Keratinocyte (primary cell): ENCODE data around the gene KLC1. TPM values are rescaled to one million over a fixed set of nuclear protein-coding genes. Genes with fewer than 3 reads are reported as not detected.

Source experiments
- DNase-seq: peaks from one replicate; pipeline ENCODE4 v3.0.0-alpha.2; 2011; ENCODE audit warnings: low read depth, missing footprints, low spot score
- FAIRE-seq: peaks from 2 replicates; lab custom pipeline; 2011; peaks lifted over from hg19 to GRCh38; lab: Jason Lieb, UNC
- H2AFZ ChIP-seq: 2 replicates; pipeline ENCODE4 v1.6.0; 2012; ENCODE audit warnings: low read length, control low read depth, inconsistent platforms; ENCODE audit not compliant: control insufficient read depth
- H3K27ac ChIP-seq: 2 replicates; pipeline ENCODE4 v1.5.1; 2011; ENCODE audit warnings: low read length; ENCODE audit not compliant: control insufficient read depth, insufficient read depth
- H3K27me3 ChIP-seq: 3 replicates; pipeline ENCODE4 v1.6.0; 2011; ENCODE audit warnings: low read length; ENCODE audit not compliant: control insufficient read depth, insufficient read depth; ENCODE audit errors: extremely low read depth
- H3K36me3 ChIP-seq, 2 experiments: 2 replicates in 1 of 2; 3 replicates in 1 of 2; pipeline ENCODE4 v1.5.1; 2011; ENCODE audit warnings: low read length in 2 of 2, mild to moderate bottlenecking in 1 of 2; ENCODE audit not compliant: control insufficient read depth in 2 of 2, insufficient read depth in 2 of 2; ENCODE audit errors: extremely low read depth in 1 of 2
- H3K4me1 ChIP-seq: 3 replicates; pipeline ENCODE4 v1.5.1; 2011; ENCODE audit warnings: low read length; ENCODE audit not compliant: control insufficient read depth, insufficient read depth; ENCODE audit errors: extremely low read depth
- H3K4me2 ChIP-seq: 3 replicates; pipeline ENCODE4 v1.6.0; 2011; ENCODE audit warnings: low read depth, low read length; ENCODE audit not compliant: control insufficient read depth, insufficient read depth; ENCODE audit errors: extremely low read depth
- H3K4me3 ChIP-seq, 3 experiments: fragments of 200-600 bp in 1 of 3; sonication (generic) in 1 of 3; 2 replicates in 2 of 3; 3 replicates in 1 of 3; pipeline ENCODE4 v1.5.1; 2011 to 2016; ENCODE audit warnings: low read length in 3 of 3, mild to moderate bottlenecking in 3 of 3, control low read depth in 2 of 3, inconsistent platforms in 1 of 3, low read depth in 1 of 3, mixed read lengths in 1 of 3, mixed run types in 1 of 3, moderate library complexity in 1 of 3; ENCODE audit not compliant: control insufficient read depth in 2 of 3, insufficient read depth in 2 of 3; ENCODE audit errors: extremely low read depth in 1 of 3
- H3K79me2 ChIP-seq: 2 replicates; pipeline ENCODE4 v1.6.0; 2012; ENCODE audit warnings: low read length; ENCODE audit not compliant: control insufficient read depth, insufficient read depth
- H3K9ac ChIP-seq: 3 replicates; pipeline ENCODE4 v1.6.0; 2011; ENCODE audit warnings: low read length; ENCODE audit not compliant: control insufficient read depth, insufficient read depth; ENCODE audit errors: extremely low read depth
- H3K9me1 ChIP-seq: 3 replicates; pipeline ENCODE4 v1.6.0; 2011; ENCODE audit warnings: low read length; ENCODE audit not compliant: control insufficient read depth, insufficient read depth; ENCODE audit errors: extremely low read depth
- H3K9me3 ChIP-seq: 2 replicates; pipeline ENCODE4 v1.5.1; 2012; ENCODE audit warnings: low read depth, low read length; ENCODE audit not compliant: control insufficient read depth
- H4K20me1 ChIP-seq: 3 replicates; pipeline ENCODE4 v1.6.0; 2011; ENCODE audit warnings: low read length; ENCODE audit not compliant: control insufficient read depth, insufficient read depth; ENCODE audit errors: extremely low read depth
- CTCF ChIP-seq, 3 experiments: IDR thresholded peaks in 1 of 3; conservative IDR thresholded peaks in 1 of 3; optimal IDR thresholded peaks in 1 of 3; 2 replicates in 2 of 3; 3 replicates in 1 of 3; pipeline versions ENCODE3 to v1.5.1; 2011; ENCODE audit warnings: low read length in 3 of 3, mild to moderate bottlenecking in 3 of 3, moderate library complexity in 2 of 3, control low read depth in 1 of 3, inconsistent platforms in 1 of 3; ENCODE audit not compliant: insufficient read depth in 2 of 3; ENCODE audit errors: extremely low read depth in 1 of 3
- EZH2 ChIP-seq: IDR thresholded peaks from one replicate; pipeline ENCODE4 v1.6.1; 2012; ENCODE audit warnings: inconsistent platforms, mild to moderate bottlenecking, low read length, moderate library complexity
- dilution Hi-C: fragments of 300-500 bp; cut with MboI; formaldehyde crosslinking; loops from one replicate; pipeline ENCODE4 v1.7.0; 2020; ENCODE audit warnings: low sequenced_read_pairs; ENCODE audit not compliant: extremely low pct_ligation_motif_present
- polyA plus RNA-seq, 5 experiments: library from polyadenylated mRNA; depleted of rRNA in 3 of 5; stranded (reverse) in 3 of 5; stranded (forward) in 1 of 5; unstranded in 1 of 5; fragments of >200 nt; gene quantifications; 1 replicate in 1 of 5; 2 replicates in 3 of 5; 3 replicates in 1 of 5; pipeline versions ENCODE4 v1.2.1 to v1.2.3, GENCODE V29; 2011 to 2012; ENCODE audit warnings: missing spikeins in 2 of 5, low read depth in 1 of 5, low replicate concordance in 1 of 5
- small RNA-seq, 3 experiments: library from RNA; depleted of rRNA; stranded (forward); fragments of <200 nt; gene quantifications; one replicate each; pipeline ENCODE3, GENCODE V24; 2012; ENCODE audit warnings: low read depth in 3 of 3, low replicate concordance in 1 of 3; ENCODE audit not compliant: insufficient read length in 3 of 3

Gene KLC1
- polyA plus RNA-seq, 1 donor (not counting 4 experiments of a cell fraction or from before 2014, with no cell fraction given) = 130 TPM

GRCh38 chr14:103749452-103749851, 120.4 kb downstream of the KLC1 start:
- Histone ChIP-seq H3K27me3 (no peaks in the 10 kb centered on the region), H3K4me2 (no peak overlapping the region), H3K4me3 (no peak overlapping the region), H2AFZ (no peak overlapping the region), H4K20me1 (no peaks in the 10 kb centered on the region), H3K9me3 (no peaks in the 10 kb centered on the region), H3K27ac (no peak overlapping the region), H3K9ac (no peak overlapping the region), H3K4me1 (no peaks in the 10 kb centered on the region), H3K36me3 (peaks cover 15 to 26% of the 10 kb centered on the region in 2 experiments), H3K79me2 (no peaks in the 10 kb centered on the region), H3K9me1 (no peaks in the 10 kb centered on the region)
- DNase-seq (no peak), FAIRE-seq (no peak)
- TF ChIP-seq EZH2 (no peak), CTCF (optimal IDR thresholded peaks at IDR 0.05 in 1 of 3, IDR thresholded peaks at IDR 0.05 in 1 of 3, conservative IDR thresholded peaks at IDR 0.05 in 1 of 3; ENCODE audit: extremely low read depth in 1 of 3, insufficient read depth in 2 of 3, low read length in 3 of 3) (no peak)
- dilution Hi-C loops = no loop called here

GRCh38 chr14:103749860-103750259, 120.8 kb downstream of the KLC1 start:
- dilution Hi-C loops = no loop called here
- Histone ChIP-seq H3K9me3 (no peaks in the 10 kb centered on the region), H2AFZ (no peak overlapping the region), H3K4me1 (no peaks in the 10 kb centered on the region), H3K4me3 (no peak overlapping the region), H3K27ac (no peak overlapping the region), H3K9ac (no peak overlapping the region), H4K20me1 (no peaks in the 10 kb centered on the region), H3K79me2 (no peaks in the 10 kb centered on the region), H3K36me3 (peaks cover 15 to 23% of the 10 kb centered on the region in 2 experiments), H3K9me1 (no peaks in the 10 kb centered on the region), H3K4me2 (no peak overlapping the region), H3K27me3 (no peaks in the 10 kb centered on the region)
- no peak for TF ChIP-seq CTCF (optimal IDR thresholded peaks at IDR 0.05 in 1 of 3, IDR thresholded peaks at IDR 0.05 in 1 of 3, conservative IDR thresholded peaks at IDR 0.05 in 1 of 3; ENCODE audit: extremely low read depth in 1 of 3, insufficient read depth in 2 of 3, low read length in 3 of 3)
- no peak for TF ChIP-seq EZH2
- FAIRE-seq = no peak
- DNase-seq = no peak

Small RNAs within 50 kb of the gene (small RNA-seq; reads per million reads assigned to genes)
- gene RF00019 = 0 reads per million in 3 experiments

Other genes with a start within 250 kb of the KLC1 start
- gene MARK3, start 243.8 kb upstream of the KLC1 start, polyA plus RNA-seq = 104 to 133 TPM (median 109 TPM) in 3 replicates
- 8.2 to 60.7 TPM (median 10.0 TPM) in 3 replicates for gene CKB, start 106.4 kb upstream of the KLC1 start, polyA plus RNA-seq
- 4.4 to 8.9 TPM (median 5.9 TPM) in 3 replicates for gene TRMT61A, start 100.0 kb upstream of the KLC1 start, polyA plus RNA-seq
- 6.9 to 14.4 TPM (median 13.8 TPM) in 3 replicates for gene BAG5, start 66.6 kb upstream of the KLC1 start, polyA plus RNA-seq
- gene COA8, start 66.3 kb upstream of the KLC1 start, polyA plus RNA-seq = 20.6 to 26.1 TPM (median 24.8 TPM) in 3 replicates
- gene XRCC3, start 86.2 kb downstream of the KLC1 start, polyA plus RNA-seq = 10.3 to 21.0 TPM (median 14.8 TPM) in 3 replicates
- gene ZFYVE21, start 86.6 kb downstream of the KLC1 start, polyA plus RNA-seq = 116 to 147 TPM (median 130 TPM) in 3 replicates
- 5.8 to 7.7 TPM (median 6.6 TPM) in 3 replicates for gene PPP1R13B, start 218.4 kb downstream of the KLC1 start, polyA plus RNA-seq